Ectodermal cell (in vitro differentiated cells): ENCODE results near the gene CA4.
A peak's percentile ranks its signal among the peaks of the same experiment; 100 is the strongest.

Source experiments
- H3K27ac ChIP-seq: 2 replicates; pipeline ENCODE4 v1.7.0; 2013; ENCODE audit warnings: mild to moderate bottlenecking, low read depth, low read length; ENCODE audit not compliant: insufficient read depth, poor library complexity, severe bottlenecking
- H3K27me3 ChIP-seq: 2 replicates; pipeline ENCODE4 v1.7.0; 2013; ENCODE audit warnings: mild to moderate bottlenecking, low read length; ENCODE audit not compliant: insufficient read depth, control insufficient read depth, poor library complexity, severe bottlenecking
- H3K36me3 ChIP-seq: one replicate; pipeline ENCODE4 v1.7.0; 2013; ENCODE audit warnings: low read length; ENCODE audit not compliant: control insufficient read depth, insufficient read depth
- H3K4me1 ChIP-seq: one replicate; pipeline ENCODE4 v1.7.0; 2013; ENCODE audit warnings: low read length; ENCODE audit not compliant: control insufficient read depth, insufficient read depth
- H3K4me3 ChIP-seq: 2 replicates; pipeline ENCODE4 v1.7.0; 2013; ENCODE audit warnings: low read depth, low read length, control low read depth; ENCODE audit not compliant: insufficient read depth
- H3K9me3 ChIP-seq: 2 replicates; pipeline ENCODE4 v1.7.0; 2013; ENCODE audit warnings: mild to moderate bottlenecking, low read length, moderate library complexity; ENCODE audit not compliant: control insufficient read depth
- WGBS, 2 experiments: methylation state at CpG; one replicate each; pipeline ENCODE4 v1.1.7; 2013; ENCODE audit warnings: missing lambda C conversion rate in 2 of 2; 5-methylcytosine and 5-hydroxymethylcytosine counted together

Gene CA4

GRCh38 chr17:60142872-60143499 lies 6.8 kb upstream of the CA4 start:
- Histone ChIP-seq H3K4me3 (no peak overlapping the region), H3K27ac (peak overlapping the region; percentile 71), H3K4me1 (peaks cover 33% of the 10 kb centered on the region), H3K27me3 (peaks cover 49% of the 10 kb centered on the region), H3K9me3 (no peaks in the 10 kb centered on the region), H3K36me3 (no peaks in the 10 kb centered on the region)
- 12% methylated on average over 10 of the region's 10 CpGs for WGBS, 2 experiments

- 17 to 22% methylated on average over 17 of the region's 17 CpGs for WGBS, 2 experiments
- Histone ChIP-seq H3K27me3 (peaks cover 45% of the 10 kb centered on the region), H3K27ac (peak overlapping the region; percentile 69), H3K36me3 (no peaks in the 10 kb centered on the region), H3K4me1 (peaks cover 54% of the 10 kb centered on the region), H3K9me3 (no peaks in the 10 kb centered on the region), H3K4me3 (no peak overlapping the region)
These were observed 4.5 kb upstream of the CA4 start for GRCh38 chr17:60145006-60145935.

GRCh38 chr17:60146206-60146605 lies 3.6 kb upstream of the CA4 start:
- Histone ChIP-seq H3K27me3 (peaks cover 45% of the 10 kb centered on the region), H3K4me1 (peaks cover 59% of the 10 kb centered on the region), H3K36me3 (no peaks in the 10 kb centered on the region), H3K9me3 (no peaks in the 10 kb centered on the region), H3K4me3 (no peak overlapping the region), H3K27ac (no peak overlapping the region)
- WGBS, 2 experiments: 63 to 78% methylated on average over 1 to 2 of the region's 2 CpGs

GRCh38 chr17:60147553-60148223 lies 2.1 kb upstream of the CA4 start:
- Histone ChIP-seq H3K27me3 (peaks cover 48% of the 10 kb centered on the region), H3K4me3 (no peak overlapping the region), H3K36me3 (no peaks in the 10 kb centered on the region), H3K9me3 (no peaks in the 10 kb centered on the region), H3K27ac (no peak overlapping the region), H3K4me1 (peaks cover 49% of the 10 kb centered on the region)
- WGBS, 2 experiments: 92% methylated on average over 8 of the region's 8 CpGs

- H3K36me3 ChIP-seq: no peaks in the 10 kb centered on the region
- no peak overlapping the region for H3K27ac ChIP-seq
- peaks cover 48% of the 10 kb centered on the region for H3K27me3 ChIP-seq
- WGBS, 2 experiments: 19 to 33% methylated on average over 2 of the region's 2 CpGs
- peaks cover 43% of the 10 kb centered on the region for H3K4me1 ChIP-seq
- no peak overlapping the region for H3K4me3 ChIP-seq
- H3K9me3 ChIP-seq: no peaks in the 10 kb centered on the region
These were observed 1.4 kb upstream of the CA4 start for GRCh38 chr17:60148373-60148772.

GRCh38 chr17:60151355-60151754 lies 1.6 kb downstream of the CA4 start:
- Histone ChIP-seq H3K27me3 (peaks cover 41% of the 10 kb centered on the region), H3K9me3 (no peaks in the 10 kb centered on the region), H3K4me1 (peaks cover 36% of the 10 kb centered on the region), H3K27ac (no peak overlapping the region), H3K4me3 (no peak overlapping the region), H3K36me3 (no peaks in the 10 kb centered on the region)
- 37 to 41% methylated on average over 5 of the region's 5 CpGs for whole genome bisulfite sequencing, 2 experiments

GRCh38 chr17:60153606-60154390 lies 4.0 kb downstream of the CA4 start:
- Histone ChIP-seq H3K4me3 (no peak overlapping the region), H3K4me1 (peaks cover 34% of the 10 kb centered on the region), H3K27ac (no peak overlapping the region), H3K27me3 (peaks cover 36% of the 10 kb centered on the region), H3K9me3 (no peaks in the 10 kb centered on the region), H3K36me3 (no peaks in the 10 kb centered on the region)
- 71 to 82% methylated on average over 9 to 11 of the region's 12 CpGs for WGBS, 2 experiments

- H3K27ac ChIP-seq: no peak overlapping the region
- no peak overlapping the region for H3K4me3 ChIP-seq
- H3K27me3 ChIP-seq: peaks cover 26% of the 10 kb centered on the region
- H3K36me3 ChIP-seq: no peaks in the 10 kb centered on the region
- H3K4me1 ChIP-seq: peaks cover 29% of the 10 kb centered on the region
- H3K9me3 ChIP-seq: no peaks in the 10 kb centered on the region
- 80 to 84% methylated on average over 14 of the region's 14 CpGs for WGBS, 2 experiments
These were observed 5.0 kb downstream of the CA4 start for GRCh38 chr17:60154616-60155426.

GRCh38 chr17:60155427-60155814 lies 5.6 kb downstream of the CA4 start:
- peaks cover 20% of the 10 kb centered on the region for H3K27me3 ChIP-seq
- H3K4me1 ChIP-seq: peaks cover 27% of the 10 kb centered on the region
- no peaks in the 10 kb centered on the region for H3K36me3 ChIP-seq
- H3K9me3 ChIP-seq: no peaks in the 10 kb centered on the region
- 70 to 77% methylated on average over 3 of the region's 3 CpGs for WGBS, 2 experiments
- H3K4me3 ChIP-seq: no peak overlapping the region
- H3K27ac ChIP-seq: no peak overlapping the region
